Neural progenitor cell (in vitro differentiated cells): ENCODE data around the gene RAB34. TPM values are rescaled to one million over a fixed set of nuclear protein-coding genes. Genes with fewer than 3 reads are reported as not detected.

Source experiments
- DNase-seq: peaks from one replicate; pipeline ENCODE4 v3.0.0-alpha.2; 2016; ENCODE audit warnings: low spot score
- H2AFZ ChIP-seq: fragments of 200-600 bp; sonication (generic); replicated peaks from 2 replicates; pipeline ENCODE4 v1.6.1; 2016; ENCODE audit warnings: antibody characterized with exemption
- H3F3A ChIP-seq: fragments of 200-600 bp; sonication (generic); 2 replicates; pipeline ENCODE4 v1.6.1; 2016; ENCODE audit warnings: antibody characterized with exemption, low read depth
- H3K27ac ChIP-seq: fragments of 200-600 bp; sonication (generic); 2 replicates; pipeline ENCODE4 v1.5.1; 2016; ENCODE audit warnings: mild to moderate bottlenecking
- H3K27me3 ChIP-seq: fragments of 200-600 bp; sonication (generic); 2 replicates; pipeline ENCODE4 v1.6.1; 2016; ENCODE audit warnings: mild to moderate bottlenecking, moderate library complexity
- H3K36me3 ChIP-seq: fragments of 200-600 bp; sonication (generic); 2 replicates; pipeline ENCODE4 v1.5.1; 2016
- H3K4me1 ChIP-seq: fragments of 200-600 bp; sonication (generic); 2 replicates; pipeline ENCODE4 v1.6.1; 2016; ENCODE audit warnings: mixed run types
- H3K4me2 ChIP-seq: fragments of 200-600 bp; sonication (generic); 2 replicates; pipeline ENCODE4 v1.6.1; 2016
- H3K4me3 ChIP-seq: fragments of 200-600 bp; sonication (generic); 2 replicates; pipeline ENCODE4 v1.5.1; 2016
- H3K79me2 ChIP-seq: fragments of 200-600 bp; sonication (generic); 2 replicates; pipeline ENCODE4 v1.6.1; 2016; ENCODE audit warnings: low read depth
- H3K9ac ChIP-seq: fragments of 200-600 bp; sonication (generic); 2 replicates; pipeline ENCODE4 v1.6.1; 2016
- H3K9me3 ChIP-seq: fragments of 200-600 bp; sonication (generic); 2 replicates; pipeline ENCODE4 v1.5.1; 2016; ENCODE audit warnings: low read depth
- H4K20me1 ChIP-seq: fragments of 200-600 bp; sonication (generic); 2 replicates; pipeline ENCODE4 v1.6.1; 2016; ENCODE audit warnings: low read depth
- H3K27ac Mint-ChIP-seq: 3 replicates; pipeline ENCODE4 v1.8.0; 2021; ENCODE audit warnings: mixed read lengths
- H3K27me3 Mint-ChIP-seq: 2 replicates; pipeline ENCODE4 v1.8.0; 2022; ENCODE audit warnings: low read depth, mild to moderate bottlenecking, inconsistent platforms, moderate library complexity, mixed read lengths; ENCODE audit not compliant: insufficient read depth
- H3K36me3 Mint-ChIP-seq: 3 replicates; pipeline ENCODE4 v1.8.0; 2021; ENCODE audit warnings: mixed read lengths
- H3K4me1 Mint-ChIP-seq: 3 replicates; pipeline ENCODE4 v1.8.0; 2021; ENCODE audit warnings: mixed read lengths
- H3K4me3 Mint-ChIP-seq: 3 replicates; pipeline ENCODE4 v1.8.0; 2021; ENCODE audit warnings: mild to moderate bottlenecking, moderate library complexity, mixed read lengths
- H3K9me3 Mint-ChIP-seq: 3 replicates; pipeline ENCODE4 v1.8.0; 2020; ENCODE audit warnings: mixed read lengths
- CTCF ChIP-seq: fragments of 200-600 bp; sonication (generic); IDR thresholded peaks from 2 replicates; pipeline ENCODE4 v1.5.1; 2017; ENCODE audit warnings: antibody characterized with exemption, mild to moderate bottlenecking
- EZH2 ChIP-seq: fragments of 200-600 bp; sonication (generic); IDR thresholded peaks from 2 replicates; pipeline ENCODE4 v1.6.1; 2017; ENCODE audit warnings: antibody characterized with exemption, mild to moderate bottlenecking, moderate library complexity
- EZH2phosphoT487 ChIP-seq: fragments of 200-600 bp; sonication (generic); IDR thresholded peaks from 2 replicates; pipeline ENCODE4 v1.6.1; 2017; ENCODE audit warnings: antibody characterized with exemption
- total RNA-seq: library from RNA; depleted of rRNA; stranded (reverse); fragments of >200 nt; gene quantifications from 2 replicates; pipeline ENCODE4 v1.2.3, GENCODE V29; 2015; ENCODE audit warnings: low replicate concordance

Gene RAB34
- total RNA-seq, 1 donor from 2014 or later: 82.8 TPM

- Histone ChIP-seq H3K4me3 (no peak overlapping the region), H3K27me3 (no peaks in the 10 kb centered on the region), H3K27ac (no peak overlapping the region), H3K4me2 (no peak overlapping the region), H4K20me1 (peaks cover 24% of the 10 kb centered on the region), H2AFZ (no peak overlapping the region), H3K79me2 (peaks cover 28% of the 10 kb centered on the region), H3K9me3 (no peaks in the 10 kb centered on the region), H3K4me1 (peaks cover 12% of the 10 kb centered on the region), H3K36me3 (no peaks in the 10 kb centered on the region), H3K9ac (no peak overlapping the region), H3F3A (peaks cover 38% of the 10 kb centered on the region)
- no peak for DNase-seq
- Mint-ChIP-seq H3K9me3 (peaks cover 2% of the 10 kb centered on the region), H3K4me3 (peak overlapping the region; percentile 25), H3K27me3 (peaks cover 4% of the 10 kb centered on the region), H3K4me1 (peaks cover 13% of the 10 kb centered on the region), H3K27ac (no peak overlapping the region), H3K36me3 (peaks cover 2% of the 10 kb centered on the region)
- TF ChIP-seq CTCF: no peak
- TF ChIP-seq EZH2: no peak
- TF ChIP-seq EZH2phosphoT487: no peak
Measured at GRCh38 chr17:28741358-28742349, 24.0 kb upstream of the RAB34 start.

GRCh38 chr17:28740406-28741357 is 23.0 kb upstream of the RAB34 start:
- H2AFZ ChIP-seq: no peak overlapping the region

More at GRCh38 chr17:28740406-28741357, 23.0 kb upstream of the RAB34 start:
- H3K27ac ChIP-seq: no peak overlapping the region
- H3K9ac ChIP-seq: no peak overlapping the region
- no peaks in the 10 kb centered on the region for H3K9me3 ChIP-seq
- DNase-seq: no peak
- H3K79me2 ChIP-seq: peaks cover 18% of the 10 kb centered on the region
- H3K36me3 ChIP-seq: no peaks in the 10 kb centered on the region
- H3F3A ChIP-seq: peaks cover 28% of the 10 kb centered on the region
- H3K27me3 Mint-ChIP-seq: peaks cover 4% of the 10 kb centered on the region
- no peak for TF ChIP-seq EZH2phosphoT487
- no peak for TF ChIP-seq CTCF
- no peak for TF ChIP-seq EZH2
- no peak overlapping the region for H3K27ac Mint-ChIP-seq
- peaks cover 2% of the 10 kb centered on the region for H3K36me3 Mint-ChIP-seq
- H3K4me2 ChIP-seq: no peak overlapping the region
- H3K4me3 Mint-ChIP-seq: no peak overlapping the region
- H3K4me1 Mint-ChIP-seq: peaks cover 6% of the 10 kb centered on the region
- peaks cover 3% of the 10 kb centered on the region for H3K4me1 ChIP-seq
- H3K4me3 ChIP-seq: no peak overlapping the region
- peaks cover 2% of the 10 kb centered on the region for H3K9me3 Mint-ChIP-seq
- no peaks in the 10 kb centered on the region for H3K27me3 ChIP-seq
- H4K20me1 ChIP-seq: peaks cover 14% of the 10 kb centered on the region
